ENCODE measurements around the gene LUC7L3.

The LUC7L3 gene

DNA sequence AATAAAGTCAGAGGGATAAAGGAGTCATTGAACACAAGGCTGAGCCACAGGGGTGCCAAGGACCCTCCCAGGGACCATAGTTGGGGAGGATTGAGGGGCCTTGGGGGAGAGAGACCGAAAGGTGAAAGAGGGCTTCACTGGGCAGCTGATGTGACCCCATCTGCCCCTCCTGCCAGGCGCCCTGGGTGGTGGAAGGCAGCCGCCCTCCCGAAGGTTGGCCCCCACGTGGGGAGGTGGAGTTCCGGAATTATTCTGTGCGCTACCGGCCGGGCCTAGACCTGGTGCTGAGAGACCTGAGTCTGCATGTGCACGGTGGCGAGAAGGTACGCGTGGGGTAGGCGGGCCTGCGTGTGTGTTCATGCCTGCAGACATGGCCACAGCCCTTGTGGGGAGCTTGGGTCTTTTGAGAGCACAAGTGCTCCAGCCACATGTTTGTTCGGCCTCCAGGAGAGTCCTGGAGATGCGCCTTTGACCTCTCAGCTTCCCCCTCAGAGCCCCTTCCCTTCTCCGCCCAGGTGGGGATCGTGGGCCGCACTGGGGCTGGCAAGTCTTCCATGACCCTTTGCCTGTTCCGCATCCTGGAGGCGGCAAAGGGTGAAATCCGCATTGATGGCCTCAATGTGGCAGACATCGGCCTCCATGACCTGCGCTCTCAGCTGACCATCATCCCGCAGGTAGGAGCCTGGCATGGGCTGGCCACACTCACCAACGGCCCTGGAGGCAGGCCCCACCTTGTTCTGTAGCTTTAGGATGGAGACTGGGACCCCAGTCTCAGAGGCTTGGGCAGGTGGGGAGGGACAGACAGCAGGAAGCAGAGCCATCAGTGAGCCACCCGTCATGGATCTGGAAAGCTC is 35.7 kb upstream of the LUC7L3 start:
- peak overlapping the region; percentile 99; the same call in 1 of the 2 replicates for H3K27ac ChIP-seq
- TF ChIP-seq CTCF (conservative IDR thresholded peaks at IDR 0.05): no peak

DNA sequence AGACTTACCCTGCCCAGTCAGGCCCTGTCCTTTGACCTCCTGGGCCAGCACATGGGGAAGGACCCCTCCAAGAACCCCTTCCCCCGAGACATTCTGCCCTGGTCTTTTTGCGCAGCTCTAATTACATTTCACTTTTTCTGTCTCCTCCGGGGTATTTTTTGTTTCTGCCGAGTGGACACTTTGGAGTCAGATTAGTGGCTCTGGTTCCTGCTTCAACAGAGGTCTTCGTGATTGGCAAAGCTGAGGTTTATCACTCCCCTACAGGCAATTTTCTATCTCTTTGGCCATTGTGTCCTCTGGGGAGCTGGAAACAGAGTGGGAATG is 35.2 kb upstream of the LUC7L3 start:
- no peak for TF ChIP-seq CTCF (conservative IDR thresholded peaks at IDR 0.05)
- peak overlapping the region; percentile 99 for H3K27ac ChIP-seq

GRCh38 chr17:50684612-50685333 is 34.6 kb upstream of the LUC7L3 start:
- peak overlapping the region; percentile 99 for H3K27ac ChIP-seq
- TF ChIP-seq CTCF (conservative IDR thresholded peaks at IDR 0.05): no peak

GRCh38 chr17:50685334-50685665 is 34.1 kb upstream of the LUC7L3 start:
- H3K27ac ChIP-seq: peak overlapping the region; percentile 99
- TF ChIP-seq CTCF (conservative IDR thresholded peaks at IDR 0.05): no peak

- peak overlapping the region; percentile 99; the same call in 1 of the 2 replicates for H3K27ac ChIP-seq
- no peak for TF ChIP-seq CTCF (conservative IDR thresholded peaks at IDR 0.05)
These were observed 33.5 kb upstream of the LUC7L3 start for GRCh38 chr17:50685691-50686493.

DNA sequence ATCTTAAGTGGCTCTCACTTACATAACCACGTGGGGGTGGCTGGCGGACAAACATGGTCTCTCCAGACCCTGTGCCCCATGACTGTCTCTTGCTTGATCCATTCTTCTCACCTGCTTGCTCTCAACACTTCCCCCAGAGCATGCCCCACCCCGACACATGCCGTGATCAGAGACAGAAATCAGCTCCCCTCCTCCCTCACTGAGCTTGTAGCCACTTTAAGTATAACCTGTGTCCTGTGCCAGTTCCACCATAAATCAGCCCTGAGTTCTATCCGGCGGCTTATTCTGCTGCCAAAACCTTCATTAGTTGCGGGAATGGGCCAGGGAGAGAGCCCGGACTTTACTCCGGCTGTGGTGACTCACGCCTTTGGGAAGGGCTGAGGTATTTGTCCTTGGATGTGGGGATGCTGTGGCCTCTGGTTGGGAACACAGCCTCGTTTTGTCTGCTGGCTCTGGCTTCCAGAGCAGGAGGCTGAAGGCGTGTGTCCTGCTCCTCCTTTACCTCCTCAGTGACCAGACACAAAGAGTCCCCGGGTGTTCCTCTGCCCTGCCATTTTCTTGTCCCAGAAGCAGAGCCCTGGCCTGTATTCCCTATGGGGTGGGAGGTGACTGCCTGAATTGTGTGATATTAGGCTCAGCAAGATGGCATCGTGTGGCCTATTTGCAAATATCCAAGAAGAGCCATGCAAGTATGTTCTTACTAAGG is 32.8 kb upstream of the LUC7L3 start:
- peak overlapping the region; percentile 99; the same call in 1 of the 2 replicates for H3K27ac ChIP-seq
- no peak for TF ChIP-seq CTCF (conservative IDR thresholded peaks at IDR 0.05)
